Stomach (tissue), 4 donors: ENCODE results near the gene IFNGR2.

Experiments
- POLR2A ChIP-seq, 4 donors: fragments of 450-650 bp; IDR thresholded peaks; one replicate each; pipeline ENCODE4 v1.6.1; 2016; ENCODE audit warnings: antibody characterized with exemption in 4 of 4, control low read depth in 2 of 4, mild to moderate bottlenecking in 1 of 4, moderate library complexity in 1 of 4
- POLR2AphosphoS5 ChIP-seq, 3 donors: sonication (generic); formaldehyde crosslinking; IDR thresholded peaks; one replicate each; pipeline ENCODE4 v1.6.1; 2016; ENCODE audit warnings: antibody characterized with exemption in 3 of 3
- TF ChIP-seq, protein P1 (sequence below), 7 experiments: fragments of 450-650 bp in 4 of 7; fragments of 200-600 bp in 3 of 7; sonication (generic) in 3 of 7; IDR thresholded peaks; one replicate each; pipeline ENCODE4 v1.5.1; 2016 to 2019; ENCODE audit warnings: antibody characterized with exemption in 7 of 7, control low read depth in 2 of 7, mild to moderate bottlenecking in 1 of 7

DNA sequence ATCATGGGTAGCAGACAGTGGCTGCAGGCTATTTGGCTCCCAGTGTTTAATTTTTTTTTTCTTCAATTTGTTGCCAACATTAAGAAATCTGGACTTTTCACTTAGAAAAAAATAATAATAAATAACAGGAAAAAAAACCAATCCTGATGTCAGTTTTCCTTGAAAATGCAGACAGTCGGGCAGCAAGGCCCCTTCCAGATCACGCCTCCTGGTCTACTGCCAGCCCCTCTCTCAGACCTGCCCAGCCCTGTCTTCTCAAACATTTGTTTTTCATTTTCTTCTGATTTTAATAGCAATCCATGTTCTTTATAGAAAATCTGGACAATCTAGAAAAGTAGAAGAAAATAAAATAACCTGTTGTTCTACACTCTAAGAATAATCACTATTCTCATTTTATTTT lies 15.5 kb downstream of the IFNGR2 start:
- TF ChIP-seq, protein P1, sequence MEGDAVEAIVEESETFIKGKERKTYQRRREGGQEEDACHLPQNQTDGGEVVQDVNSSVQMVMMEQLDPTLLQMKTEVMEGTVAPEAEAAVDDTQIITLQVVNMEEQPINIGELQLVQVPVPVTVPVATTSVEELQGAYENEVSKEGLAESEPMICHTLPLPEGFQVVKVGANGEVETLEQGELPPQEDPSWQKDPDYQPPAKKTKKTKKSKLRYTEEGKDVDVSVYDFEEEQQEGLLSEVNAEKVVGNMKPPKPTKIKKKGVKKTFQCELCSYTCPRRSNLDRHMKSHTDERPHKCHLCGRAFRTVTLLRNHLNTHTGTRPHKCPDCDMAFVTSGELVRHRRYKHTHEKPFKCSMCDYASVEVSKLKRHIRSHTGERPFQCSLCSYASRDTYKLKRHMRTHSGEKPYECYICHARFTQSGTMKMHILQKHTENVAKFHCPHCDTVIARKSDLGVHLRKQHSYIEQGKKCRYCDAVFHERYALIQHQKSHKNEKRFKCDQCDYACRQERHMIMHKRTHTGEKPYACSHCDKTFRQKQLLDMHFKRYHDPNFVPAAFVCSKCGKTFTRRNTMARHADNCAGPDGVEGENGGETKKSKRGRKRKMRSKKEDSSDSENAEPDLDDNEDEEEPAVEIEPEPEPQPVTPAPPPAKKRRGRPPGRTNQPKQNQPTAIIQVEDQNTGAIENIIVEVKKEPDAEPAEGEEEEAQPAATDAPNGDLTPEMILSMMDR (IDR thresholded peaks at IDR 0.05) = no peak
- TF ChIP-seq POLR2AphosphoS5 (IDR thresholded peaks at IDR 0.05) = no peak
- no peak for TF ChIP-seq POLR2A (IDR thresholded peaks at IDR 0.05)
